NCI-H1417 treated with DMSO at 0.1 percent for 48 hours (cell line): ENCODE measurements around the gene MRFAP1L1.
A peak's percentile ranks its signal among the peaks of the same experiment; 100 is the strongest.

Experiments used
- DNase-seq: peaks from one replicate; lab custom pipeline; 2025; lab: John Stamatoyannopoulos, UW

Gene MRFAP1L1

GRCh38 chr4:6716018-6716911, 6.6 kb upstream of the MRFAP1L1 start, which contains the start of gene BLOC1S4:
TSS of gene BLOC1S4 (plus strand) at chr4:6716174. CDS start at chr4:6716210, 36 bp downstream.
- peak; percentile 46 for DNase-seq

DNA sequence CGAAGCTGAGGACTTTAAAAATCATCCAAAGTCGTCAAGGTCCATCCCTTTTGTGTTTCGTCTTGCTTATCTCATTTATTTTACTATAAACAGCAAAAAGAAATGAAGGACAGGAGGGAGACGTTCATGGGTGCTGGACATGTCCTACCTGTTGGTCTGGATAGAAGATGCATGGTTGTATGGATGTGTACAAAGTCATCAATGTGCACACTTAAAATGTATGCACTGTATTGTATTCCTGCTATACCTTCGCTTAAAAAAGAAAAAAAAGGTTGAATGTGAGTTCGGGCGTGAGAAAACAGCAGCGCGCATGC, 6.0 kb upstream of the MRFAP1L1 start:
- DNase-seq, result no peak

GRCh38 chr4:6714954-6715353, 5.3 kb upstream of the MRFAP1L1 start:
- no peak for DNase-seq

- no peak for DNase-seq
Observed at GRCh38 chr4:6710996-6711395, 1.3 kb upstream of the MRFAP1L1 start.

- DNase-seq, result no peak
Observed at GRCh38 chr4:6710282-6710681, 617 bp upstream of the MRFAP1L1 start.

- DNase-seq, result no peak
Observed at GRCh38 chr4:6706173-6706572, 3.5 kb downstream of the MRFAP1L1 start.

GRCh38 chr4:6705646-6706045, 4.0 kb downstream of the MRFAP1L1 start:
- no peak for DNase-seq

- no peak for DNase-seq
Observed at GRCh38 chr4:6703786-6704185, 5.9 kb downstream of the MRFAP1L1 start.

DNA sequence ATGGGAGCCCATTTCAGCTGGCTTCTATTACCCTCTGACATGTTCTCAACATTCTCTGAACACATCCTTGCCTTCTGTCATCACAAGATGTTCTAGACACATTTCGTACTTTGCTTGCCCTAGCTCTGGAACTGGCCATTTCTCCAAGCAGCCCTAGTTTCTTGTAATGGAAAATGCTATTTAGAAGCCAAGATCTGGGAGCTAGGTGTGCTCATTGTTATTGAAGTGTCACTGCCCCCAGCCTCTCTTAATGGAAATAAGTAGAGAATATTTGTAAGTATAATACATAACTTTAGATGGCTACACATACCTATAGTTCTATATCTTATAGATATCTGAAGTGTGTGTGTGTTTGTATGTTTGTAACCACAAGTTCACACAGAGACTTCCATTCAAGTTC, 6.9 kb downstream of the MRFAP1L1 start:
- DNase-seq, result no peak

DNA sequence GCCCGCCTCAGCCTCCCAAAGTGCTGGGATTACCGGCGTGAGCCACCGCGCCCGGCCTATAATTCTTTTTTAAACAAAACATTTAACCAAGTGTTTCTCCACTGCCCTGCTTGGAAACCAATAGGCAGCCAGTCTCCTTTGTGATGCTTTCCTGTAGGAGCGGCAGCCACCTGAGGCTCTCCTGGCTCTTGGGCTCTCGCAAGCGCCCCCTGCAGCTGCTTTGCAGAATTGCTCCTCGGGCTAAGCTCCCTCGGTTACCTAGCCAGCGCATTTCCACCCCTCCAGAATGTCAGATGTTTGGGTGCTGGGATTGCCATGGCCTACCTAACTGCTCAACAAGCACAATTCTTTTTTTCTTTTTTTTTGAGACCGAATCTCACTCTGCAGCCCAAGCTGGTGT, 8.3 kb downstream of the MRFAP1L1 start:
- no peak for DNase-seq

DNA sequence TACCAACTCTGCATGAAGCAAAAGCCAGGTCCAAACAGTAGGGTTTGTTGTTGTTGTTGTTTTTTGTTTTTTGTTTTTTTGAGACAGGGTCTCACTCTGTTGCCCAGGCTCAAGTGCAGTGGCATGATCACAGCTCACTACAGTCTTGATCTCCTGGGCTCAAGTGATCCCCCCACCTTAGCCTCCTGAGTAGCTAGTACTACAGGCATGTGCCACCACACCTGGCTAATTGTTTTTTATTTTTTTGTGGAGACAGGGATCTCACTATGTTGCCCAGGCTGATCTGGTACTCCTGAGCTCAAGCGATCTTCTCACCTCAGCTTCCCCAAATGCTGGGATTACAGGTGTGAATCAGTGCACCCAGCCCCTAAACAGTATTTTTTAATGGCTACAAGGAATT, 9.8 kb downstream of the MRFAP1L1 start:
- no peak for DNase-seq

GRCh38 chr4:6699388-6699787, 10.3 kb downstream of the MRFAP1L1 start:
- no peak for DNase-seq

- DNase-seq, result no peak
Observed at GRCh38 chr4:6697131-6697530, 12.5 kb downstream of the MRFAP1L1 start.

DNA sequence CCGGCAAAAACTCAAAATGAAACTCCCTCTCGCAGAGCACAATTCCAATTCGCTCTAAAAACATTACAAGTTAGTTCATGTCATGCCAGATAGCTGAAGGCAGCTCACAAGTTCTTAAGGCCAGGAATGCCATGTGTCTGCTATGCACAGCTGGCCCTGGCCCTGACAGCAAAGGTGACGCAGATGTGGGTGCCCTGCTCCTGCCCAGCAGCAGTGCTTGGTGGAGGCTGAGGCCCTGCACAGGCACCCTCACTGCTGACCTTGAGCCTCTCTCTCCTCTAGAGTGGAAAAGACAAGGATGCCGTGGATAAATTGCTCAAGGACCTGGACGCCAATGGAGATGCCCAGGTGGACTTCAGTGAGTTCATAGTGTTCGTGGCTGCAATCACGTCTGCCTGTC, 13.1 kb downstream of the MRFAP1L1 start:
- DNase-seq, result no peak

- no peak for DNase-seq
Observed at GRCh38 chr4:6695660-6696610, 13.7 kb downstream of the MRFAP1L1 start.

GRCh38 chr4:6694177-6694901, 15.3 kb downstream of the MRFAP1L1 start:
- no peak for DNase-seq

GRCh38 chr4:6693231-6694176, 16.2 kb downstream of the MRFAP1L1 start, which contains the start of gene S100P:
TSS of gene S100P (plus strand) at chr4:6693878. CDS start at chr4:6693933, 55 bp downstream.
- DNase-seq, result no peak

DNA sequence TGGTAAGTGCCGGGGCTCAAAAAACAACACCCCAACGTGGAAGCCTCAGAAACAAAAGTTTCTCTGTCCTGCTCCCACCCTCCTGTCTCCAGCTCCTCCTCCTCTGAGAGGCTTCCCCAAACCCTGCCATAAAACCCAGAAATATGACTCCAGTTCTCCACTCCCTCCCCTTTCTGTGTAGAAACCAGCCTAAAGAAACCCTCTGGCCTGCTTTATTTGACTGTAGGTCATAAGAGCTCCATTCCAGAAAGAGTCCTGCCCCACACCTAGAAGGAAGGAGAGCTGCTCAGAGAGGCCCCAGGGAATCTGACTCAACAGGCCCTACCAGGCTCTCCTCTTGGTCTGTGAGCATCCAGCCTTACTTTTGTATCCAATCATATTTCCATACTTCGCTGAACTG, 16.9 kb downstream of the MRFAP1L1 start:
- DNase-seq, result no peak

GRCh38 chr4:6692379-6692778, 17.3 kb downstream of the MRFAP1L1 start:
- DNase-seq, result no peak

DNA sequence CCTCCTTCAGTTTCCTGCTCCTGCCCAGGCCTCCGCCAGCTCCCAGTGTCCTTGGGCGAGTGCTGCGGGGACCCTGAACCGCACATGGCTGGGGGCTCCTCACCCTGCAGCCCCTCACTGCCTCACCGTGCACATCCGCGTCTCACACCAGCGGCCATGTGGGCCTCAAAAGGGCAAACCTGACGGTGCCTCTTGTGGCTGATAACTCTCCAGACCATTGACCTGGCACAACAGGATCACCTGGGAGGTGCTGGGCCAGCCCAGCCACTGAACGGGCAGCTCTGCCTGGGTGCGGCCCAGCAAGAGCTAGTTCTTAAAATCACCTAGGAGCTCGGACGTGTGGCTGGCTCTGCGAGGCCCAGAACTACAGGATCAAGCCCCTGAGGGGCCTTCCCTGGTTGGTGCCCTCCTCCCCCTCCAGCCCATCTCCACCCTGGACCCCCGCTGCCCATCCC, 20.1 kb downstream of the MRFAP1L1 start:
- DNase-seq, result no peak
